ENCODE data around the gene TNFAIP8L1.
A peak's percentile ranks its signal among the peaks of the same experiment; 100 is the strongest.
"Not testable (repeated sequence)": the region's sequence is repeated elsewhere in the genome, so short reads cannot be mapped to it uniquely, and the experiment has no call there.

The TNFAIP8L1 gene

DNA sequence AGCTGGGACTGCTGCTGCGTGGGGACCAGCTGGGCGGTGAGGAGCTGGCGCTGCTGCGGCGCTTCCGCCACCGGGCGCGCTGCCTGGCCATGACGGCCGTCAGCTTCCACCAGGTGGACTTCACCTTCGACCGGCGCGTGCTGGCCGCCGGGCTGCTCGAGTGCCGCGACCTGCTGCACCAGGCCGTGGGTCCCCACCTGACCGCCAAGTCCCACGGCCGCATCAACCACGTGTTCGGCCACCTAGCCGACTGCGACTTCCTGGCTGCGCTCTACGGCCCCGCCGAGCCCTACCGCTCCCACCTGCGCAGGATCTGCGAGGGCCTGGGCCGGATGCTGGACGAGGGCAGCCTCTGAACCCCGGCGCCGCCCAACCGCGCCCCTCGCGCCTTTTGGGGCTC lies 12.8 kb downstream of the TNFAIP8L1 start:
- no peak for DNase-seq

- DNase-seq, result no peak
Observed at GRCh38 chr19:4653793-4654436, 14.6 kb downstream of the TNFAIP8L1 start.

GRCh38 chr19:4654437-4655361 lies 15.4 kb downstream of the TNFAIP8L1 start:
- no peak for DNase-seq

GRCh38 chr19:4656102-4656501 lies 16.8 kb downstream of the TNFAIP8L1 start:
- DNase-seq, result no peak

- DNase-seq, result no peak
Observed at GRCh38 chr19:4657262-4657661, 17.9 kb downstream of the TNFAIP8L1 start.

DNA sequence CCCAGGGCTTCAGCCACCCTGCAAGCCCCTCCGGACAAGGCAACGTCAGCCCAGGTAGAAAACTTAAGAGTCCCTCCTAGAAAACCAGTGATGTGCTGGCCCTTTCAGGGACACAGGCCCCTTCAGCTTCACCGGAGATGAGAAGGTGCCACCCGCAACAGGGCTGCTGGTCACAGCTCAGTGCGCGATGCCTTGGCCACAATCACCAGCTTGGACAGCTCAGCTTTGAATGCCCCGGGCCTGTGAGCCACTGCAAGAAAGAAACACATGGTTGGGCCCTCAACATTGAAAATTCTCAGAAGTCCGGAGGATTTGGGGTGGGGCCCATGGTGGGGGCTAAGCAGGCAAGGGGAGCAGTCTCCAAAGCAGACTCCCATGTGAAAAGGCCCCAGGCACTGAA lies 18.5 kb downstream of the TNFAIP8L1 start:
- DNase-seq, result no peak

DNA sequence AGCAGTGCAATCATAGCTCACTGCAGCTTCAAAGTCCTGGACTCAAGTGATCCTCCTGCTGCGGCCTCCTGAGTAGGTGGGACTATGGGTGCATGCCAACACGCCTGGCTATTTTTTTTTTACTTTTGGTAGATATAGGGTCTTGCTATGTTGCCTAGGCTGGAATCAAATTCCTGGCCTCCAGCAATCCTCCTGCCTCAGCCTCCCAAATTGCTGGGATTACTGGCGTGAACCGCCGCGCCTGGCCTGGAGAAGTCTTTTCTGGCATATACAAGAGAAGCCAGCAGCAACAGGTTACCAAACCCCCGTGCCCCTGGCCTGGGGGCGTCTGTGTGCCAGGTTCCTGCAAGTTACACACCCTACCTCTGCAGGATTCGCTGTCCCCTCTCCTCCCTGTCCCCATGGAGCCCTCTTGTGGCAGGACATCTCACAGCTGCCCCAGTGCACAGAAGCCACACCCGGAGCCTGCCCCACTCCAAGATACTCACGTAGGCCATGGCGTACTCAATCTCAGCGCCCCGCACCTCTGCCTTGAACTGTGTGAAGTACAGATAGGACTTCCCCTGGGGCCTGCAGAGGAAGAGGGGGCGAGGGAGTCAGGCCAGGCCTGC lies 21.0 kb downstream of the TNFAIP8L1 start:
- no peak for DNase-seq

- DNase-seq, result no peak
Observed at GRCh38 chr19:4660993-4661392, 21.7 kb downstream of the TNFAIP8L1 start.

DNA sequence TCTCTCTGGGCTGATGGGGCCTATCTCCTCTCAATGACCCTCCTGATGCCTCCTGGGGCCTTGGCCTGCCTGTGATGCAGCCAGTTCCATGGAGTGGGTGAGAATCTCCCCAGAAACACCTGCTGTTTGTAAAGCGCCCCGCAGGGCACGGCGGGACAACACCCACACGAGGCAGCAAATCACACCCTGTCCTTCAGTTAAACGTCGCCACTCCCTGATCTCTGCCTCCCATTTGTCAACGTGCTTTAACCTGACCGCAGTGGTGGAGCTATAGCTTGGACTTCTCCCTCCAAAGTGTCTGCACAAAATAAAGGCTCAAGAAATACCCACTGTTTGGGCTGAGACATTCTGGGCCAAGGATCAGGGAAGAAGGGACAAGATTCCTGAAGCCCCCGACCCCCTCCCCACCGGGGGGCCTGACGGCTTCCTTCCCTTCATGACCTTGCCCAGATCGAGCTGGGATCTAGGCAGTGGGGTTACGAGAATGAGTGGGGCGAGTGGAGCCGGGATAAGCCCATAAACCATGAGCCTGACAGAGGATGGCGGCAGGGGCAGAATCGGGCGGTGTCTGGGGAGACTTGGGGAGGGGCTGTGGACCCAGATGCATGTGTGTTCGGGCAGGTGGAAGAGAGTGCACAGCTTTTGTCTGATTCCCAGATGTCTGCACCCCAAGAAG lies 22.8 kb downstream of the TNFAIP8L1 start:
- no peak for DNase-seq

- no peak for DNase-seq
Observed at GRCh38 chr19:4662812-4663211, 23.5 kb downstream of the TNFAIP8L1 start.

GRCh38 chr19:4664642-4665041 lies 25.3 kb downstream of the TNFAIP8L1 start:
- no peak for DNase-seq

DNA sequence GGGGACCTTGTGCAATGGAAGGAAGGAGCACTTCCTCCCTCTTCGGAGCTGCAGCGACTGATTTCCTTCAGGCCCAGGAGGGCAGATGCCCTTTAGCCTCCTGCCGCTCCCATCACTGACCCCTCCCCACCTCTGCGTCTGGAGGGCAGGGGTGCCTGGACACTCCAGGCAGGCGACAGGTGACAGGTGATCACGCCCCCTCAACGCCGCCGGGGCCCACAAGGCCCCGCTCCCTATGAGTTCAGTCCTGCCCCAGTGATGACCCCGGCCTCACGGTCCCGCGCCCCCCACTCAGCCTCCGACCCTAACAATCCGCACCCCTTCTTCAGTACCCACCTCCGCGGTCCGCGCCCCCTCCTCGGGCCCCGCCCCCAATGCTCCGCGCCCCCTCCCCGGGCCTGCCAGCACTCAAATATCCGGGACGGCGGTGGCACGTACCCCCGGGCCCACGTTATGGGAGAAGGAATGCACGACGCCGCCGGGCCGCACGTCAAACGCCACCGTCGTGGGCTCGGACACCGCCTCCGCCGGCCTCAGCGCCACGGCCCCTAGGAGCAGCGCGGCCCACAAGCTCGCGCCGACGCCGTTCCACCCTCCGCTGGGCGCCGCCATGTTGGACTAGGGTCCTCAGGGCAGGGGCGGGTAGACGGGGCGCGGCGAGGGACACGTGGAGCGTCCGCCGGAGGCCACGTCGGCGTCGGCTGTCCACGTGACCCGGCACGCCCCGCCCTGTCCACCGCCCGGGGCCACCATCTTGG lies 30.6 kb downstream of the TNFAIP8L1 start, which contains the start of gene MYDGF:
TSS of gene MYDGF (minus strand) at position 620 of the 758 bp plus-strand sequence. CDS start at position 612, 8 bp downstream.
- peak; percentile 93 to 94 for DNase-seq

DNA sequence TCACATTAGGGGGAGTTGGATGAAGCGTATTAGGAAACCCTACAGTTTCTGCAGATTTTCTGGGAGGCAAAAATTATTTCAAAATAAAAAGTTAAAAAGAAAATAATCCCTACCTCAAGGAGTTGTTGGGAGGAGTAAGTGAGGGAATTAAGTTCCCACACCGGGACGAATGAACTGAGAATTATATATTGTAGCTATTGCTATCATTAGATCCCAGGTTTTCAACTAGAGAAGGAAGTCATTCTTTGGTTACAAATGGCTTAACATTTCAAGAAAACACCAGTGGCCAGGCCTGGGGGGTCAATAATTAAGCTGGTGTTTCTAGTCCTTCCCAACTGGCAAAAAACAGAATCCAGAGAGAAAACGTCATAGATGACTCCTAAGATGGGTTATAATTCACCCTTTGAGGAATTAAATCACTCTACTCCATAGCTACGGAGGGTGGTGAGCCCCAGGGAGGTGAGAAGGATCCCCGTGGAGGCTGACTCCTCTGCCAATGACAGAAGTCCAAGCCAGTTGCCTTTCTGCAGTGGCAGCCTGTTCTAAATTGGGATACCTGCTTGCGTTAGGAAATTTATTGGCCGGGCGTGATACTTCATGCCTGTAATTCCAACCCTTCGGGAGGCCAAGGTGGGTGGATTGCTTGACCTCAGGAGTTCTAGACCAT lies 32.0 kb downstream of the TNFAIP8L1 start:
- DNase-seq, result no peak

DNA sequence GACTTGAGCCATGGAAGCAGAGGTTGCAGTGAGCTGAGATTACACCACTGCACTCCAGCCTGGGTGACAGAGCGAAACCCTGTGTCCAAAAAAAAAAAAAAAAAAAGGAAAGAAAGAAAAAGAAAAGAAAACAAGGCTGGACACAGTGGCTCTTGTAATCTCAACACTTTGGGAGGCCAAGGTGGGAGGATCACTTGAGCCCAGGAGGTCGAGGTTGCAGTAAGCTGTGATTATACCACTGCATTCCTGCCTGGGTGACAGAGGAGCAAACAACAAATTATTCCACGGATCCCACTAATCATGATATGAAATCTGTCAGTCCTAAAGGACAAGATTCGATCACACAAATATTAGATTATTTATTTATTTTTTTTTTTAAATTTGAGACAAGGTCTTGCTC lies 33.9 kb downstream of the TNFAIP8L1 start:
- no peak for DNase-seq

DNA sequence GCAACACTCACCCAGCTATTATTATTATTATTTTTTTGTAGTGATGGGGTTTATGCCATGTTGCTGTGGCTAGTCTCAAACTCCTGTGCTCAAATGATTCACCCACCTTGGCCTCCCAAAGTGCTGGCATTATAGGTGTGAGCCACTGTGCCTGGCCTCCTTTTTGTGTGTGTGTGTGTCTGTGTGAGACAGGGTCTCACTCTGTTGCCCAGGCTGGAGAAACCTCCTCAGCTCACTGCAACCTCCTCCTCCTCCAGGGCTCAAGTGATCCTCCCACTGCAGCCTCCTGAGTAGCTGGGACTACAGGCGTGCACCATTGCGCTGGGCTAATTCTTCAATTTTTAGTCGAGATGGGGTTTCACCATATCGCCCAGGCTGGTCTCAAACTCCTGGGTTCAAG lies 34.4 kb downstream of the TNFAIP8L1 start:
- DNase-seq, result no peak

- DNase-seq, result no peak
Observed at GRCh38 chr19:4675346-4675745, 36.0 kb downstream of the TNFAIP8L1 start.

DNA sequence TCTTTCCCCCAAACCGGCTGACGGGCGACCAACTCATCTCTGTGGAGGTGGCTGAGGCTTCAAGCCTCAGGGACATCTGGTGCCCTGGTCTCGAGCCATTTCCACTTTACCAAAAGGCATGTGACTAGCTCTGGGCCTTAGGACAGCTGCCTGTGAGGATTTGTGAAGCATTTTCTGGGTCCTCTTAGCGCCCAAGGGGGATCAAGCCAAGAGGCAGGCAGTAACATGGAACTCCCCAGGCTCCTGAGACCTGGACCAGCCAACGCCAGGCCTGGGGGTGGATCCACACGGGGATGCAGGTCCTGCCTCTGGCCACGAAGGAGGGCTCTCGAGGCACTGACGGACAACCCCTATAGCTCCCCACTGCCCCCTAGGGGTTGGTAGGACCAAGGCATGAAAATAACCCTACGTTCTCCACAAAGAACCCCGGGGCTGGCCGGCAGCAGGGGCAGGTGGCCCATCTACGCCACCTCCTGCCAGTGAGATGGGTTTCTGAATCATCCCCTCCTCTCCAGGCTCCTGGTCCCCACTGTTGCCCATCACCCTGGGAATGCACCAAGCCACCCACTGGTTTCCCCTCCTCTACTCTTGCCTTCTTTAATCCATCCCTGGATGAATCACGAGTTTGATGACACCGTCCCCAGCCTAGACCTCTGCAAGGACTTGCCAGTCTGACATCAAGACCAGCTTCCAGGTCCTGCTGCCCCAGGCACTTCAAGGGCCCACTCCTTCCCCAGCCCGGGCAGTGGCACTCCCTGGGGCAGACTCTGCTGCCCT lies 37.8 kb downstream of the TNFAIP8L1 start:
- DNase-seq, result peak; percentile 15 to 26

DNA sequence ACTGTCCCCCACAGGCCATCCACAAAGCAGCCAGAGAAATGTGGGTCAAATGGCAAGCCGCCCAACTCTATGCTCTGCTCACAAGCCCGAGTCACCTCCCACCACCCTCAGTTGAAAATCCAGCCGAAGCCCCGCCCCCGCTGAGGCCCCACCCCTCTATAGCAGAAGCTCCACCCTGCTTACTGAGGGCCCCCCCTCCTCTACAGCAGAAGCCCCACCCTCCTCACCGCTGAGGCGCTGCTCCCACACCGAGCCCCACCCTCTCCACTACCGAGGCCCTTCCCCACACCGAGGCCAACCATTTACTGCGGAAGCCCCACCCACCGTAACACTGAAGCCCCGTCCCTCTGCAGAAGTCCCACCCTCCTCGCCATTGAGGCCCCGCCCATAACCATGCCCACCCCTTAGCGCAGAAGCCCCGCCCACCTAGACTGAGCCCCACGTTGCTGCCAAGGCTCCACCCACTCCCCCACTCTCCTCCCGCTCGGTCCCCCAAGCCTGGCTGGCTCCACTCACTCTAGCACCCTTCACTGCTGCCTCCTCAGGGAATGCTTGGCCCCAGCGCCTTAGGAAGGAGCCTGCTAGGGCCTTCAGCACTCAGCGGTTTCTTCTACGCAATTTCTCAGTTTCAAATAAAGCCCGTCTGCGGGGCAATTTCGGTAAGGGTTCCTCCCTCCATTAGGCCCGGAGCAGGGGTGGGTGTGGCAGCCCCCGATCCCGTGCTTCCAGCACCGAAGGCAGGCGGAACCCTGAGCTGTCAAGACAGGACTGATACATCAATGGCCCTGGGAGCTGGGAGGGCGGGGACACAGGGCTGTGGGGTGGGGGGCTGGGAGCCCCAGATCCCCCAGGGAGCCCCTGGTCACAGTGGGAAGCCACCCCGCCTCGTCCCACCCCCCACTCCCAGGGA lies 39.8 kb downstream of the TNFAIP8L1 start:
- DNase-seq, result peak; percentile 13

DNA sequence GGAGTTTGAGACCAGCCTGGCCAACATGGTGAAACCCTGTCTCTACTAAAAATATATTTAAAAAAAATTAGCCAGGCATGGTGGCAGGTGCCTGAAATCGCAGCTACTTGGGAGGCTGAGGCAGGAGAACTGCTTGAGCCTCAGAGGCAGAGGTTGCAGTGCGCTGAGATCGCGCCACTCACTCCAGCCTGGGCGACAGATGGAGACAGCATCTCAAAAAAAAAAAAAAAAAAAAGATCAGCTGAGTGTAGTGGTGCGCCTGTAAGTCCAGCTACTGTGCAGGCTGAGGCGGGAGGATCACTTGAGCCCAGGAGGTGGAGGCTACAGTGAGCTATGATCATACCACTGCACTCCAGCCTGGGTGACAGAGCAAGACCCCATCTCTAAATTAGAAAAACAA lies 40.7 kb downstream of the TNFAIP8L1 start:
- DNase-seq, result not testable (repeated sequence)

All from CD4-positive, alpha-beta T cell treated with Interleukin-4 for 1 hour (primary cell).